PFSK-1 (cell line): ENCODE measurements around the gene EWSR1.

Source experiments
- SIN3A ChIP-seq: IDR thresholded peaks from 2 replicates; pipeline ENCODE4 v1.6.1; 2012; ENCODE audit warnings: mild to moderate bottlenecking, low read length, moderate library complexity, borderline replicate concordance; ENCODE audit not compliant: insufficient read depth
- TAF1 ChIP-seq: IDR thresholded peaks from 2 replicates; pipeline ENCODE4 v1.6.1; 2012; ENCODE audit warnings: low read length, control low read depth, borderline replicate concordance; ENCODE audit not compliant: insufficient read depth
- TF ChIP-seq, protein P1 (sequence below), 2 experiments: IDR thresholded peaks; 2 replicates each; pipeline versions ENCODE4 v1.6.1 to v1.8.0; 2011 to 2012; ENCODE audit warnings: low read depth in 2 of 2, low read length in 2 of 2, control low read depth in 1 of 2, inconsistent platforms in 1 of 2, mild to moderate bottlenecking in 1 of 2, moderate library complexity in 1 of 2; ENCODE audit not compliant: insufficient read depth in 1 of 2

DNA sequence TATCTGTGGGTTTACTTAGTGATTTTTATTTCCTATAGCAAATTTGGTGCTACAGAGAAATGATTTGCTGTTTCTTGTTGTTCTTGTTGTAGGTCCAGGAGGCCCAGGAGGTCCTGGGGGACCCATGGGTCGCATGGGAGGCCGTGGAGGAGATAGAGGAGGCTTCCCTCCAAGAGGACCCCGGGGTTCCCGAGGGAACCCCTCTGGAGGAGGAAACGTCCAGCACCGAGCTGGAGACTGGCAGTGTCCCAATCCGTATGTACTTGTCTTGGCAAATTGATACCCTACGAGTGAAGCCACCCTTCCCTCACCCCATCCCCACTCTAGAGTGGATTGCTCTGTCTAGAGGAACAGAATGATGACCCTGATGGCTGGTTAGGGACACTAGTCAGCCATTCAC lies 30.6 kb downstream of the EWSR1 start:
- TF ChIP-seq TAF1: no peak
- TF ChIP-seq, protein P1, sequence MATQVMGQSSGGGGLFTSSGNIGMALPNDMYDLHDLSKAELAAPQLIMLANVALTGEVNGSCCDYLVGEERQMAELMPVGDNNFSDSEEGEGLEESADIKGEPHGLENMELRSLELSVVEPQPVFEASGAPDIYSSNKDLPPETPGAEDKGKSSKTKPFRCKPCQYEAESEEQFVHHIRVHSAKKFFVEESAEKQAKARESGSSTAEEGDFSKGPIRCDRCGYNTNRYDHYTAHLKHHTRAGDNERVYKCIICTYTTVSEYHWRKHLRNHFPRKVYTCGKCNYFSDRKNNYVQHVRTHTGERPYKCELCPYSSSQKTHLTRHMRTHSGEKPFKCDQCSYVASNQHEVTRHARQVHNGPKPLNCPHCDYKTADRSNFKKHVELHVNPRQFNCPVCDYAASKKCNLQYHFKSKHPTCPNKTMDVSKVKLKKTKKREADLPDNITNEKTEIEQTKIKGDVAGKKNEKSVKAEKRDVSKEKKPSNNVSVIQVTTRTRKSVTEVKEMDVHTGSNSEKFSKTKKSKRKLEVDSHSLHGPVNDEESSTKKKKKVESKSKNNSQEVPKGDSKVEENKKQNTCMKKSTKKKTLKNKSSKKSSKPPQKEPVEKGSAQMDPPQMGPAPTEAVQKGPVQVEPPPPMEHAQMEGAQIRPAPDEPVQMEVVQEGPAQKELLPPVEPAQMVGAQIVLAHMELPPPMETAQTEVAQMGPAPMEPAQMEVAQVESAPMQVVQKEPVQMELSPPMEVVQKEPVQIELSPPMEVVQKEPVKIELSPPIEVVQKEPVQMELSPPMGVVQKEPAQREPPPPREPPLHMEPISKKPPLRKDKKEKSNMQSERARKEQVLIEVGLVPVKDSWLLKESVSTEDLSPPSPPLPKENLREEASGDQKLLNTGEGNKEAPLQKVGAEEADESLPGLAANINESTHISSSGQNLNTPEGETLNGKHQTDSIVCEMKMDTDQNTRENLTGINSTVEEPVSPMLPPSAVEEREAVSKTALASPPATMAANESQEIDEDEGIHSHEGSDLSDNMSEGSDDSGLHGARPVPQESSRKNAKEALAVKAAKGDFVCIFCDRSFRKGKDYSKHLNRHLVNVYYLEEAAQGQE (IDR thresholded peaks at IDR 0.05; ENCODE audit: insufficient read depth in 1 of 2, low read depth in 2 of 2, low read length in 2 of 2): no peak
- no peak for TF ChIP-seq SIN3A
